ENCODE results near the gene AHNAK.
"Not testable (repeated sequence)": the region's sequence is repeated elsewhere in the genome, so short reads cannot be mapped to it uniquely, and the experiment has no call there.

Gene AHNAK

DNA sequence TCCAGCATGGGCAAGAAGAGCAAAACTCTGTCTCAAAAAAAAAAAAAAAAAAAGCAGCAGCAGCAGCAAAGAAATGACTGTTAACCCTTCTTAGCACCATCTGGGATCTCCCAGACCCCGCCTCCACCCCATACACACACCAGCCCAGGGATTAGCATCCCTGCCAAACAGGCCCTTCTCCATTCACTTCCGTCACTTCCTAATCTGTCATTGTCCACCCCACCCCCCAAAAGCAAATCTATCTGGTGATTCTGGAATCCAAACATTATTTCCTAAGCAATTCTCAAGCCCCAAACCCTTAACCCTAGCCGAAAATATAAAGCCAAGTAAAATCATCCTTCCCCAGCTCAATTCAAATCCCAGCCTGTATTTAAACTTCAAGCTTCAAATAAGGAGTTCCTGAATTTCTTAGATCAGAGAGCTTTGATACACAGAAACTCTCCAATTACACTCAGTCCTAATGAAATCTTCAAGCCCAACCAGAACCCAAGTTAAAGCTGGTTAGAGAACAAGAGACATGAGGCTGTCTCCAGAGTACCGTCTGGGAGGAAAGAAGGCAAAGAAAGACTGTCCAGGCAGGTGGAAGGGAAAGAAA, 6.0 kb upstream of the AHNAK start:
- Mint-ChIP-seq H3K4me3 (peak overlapping the region; percentile 54), H3K27ac (peak overlapping the region; percentile 97), H3K9me3 (no peaks in the 10 kb centered on the region), H3K4me1 (ENCODE audit: low read depth) (peaks cover 87% of the 10 kb centered on the region), H3K36me3 (ENCODE audit: low read depth) (peaks cover 41% of the 10 kb centered on the region), H3K27me3 (peaks cover 2% of the 10 kb centered on the region)
- DNase-seq: no peak

DNA sequence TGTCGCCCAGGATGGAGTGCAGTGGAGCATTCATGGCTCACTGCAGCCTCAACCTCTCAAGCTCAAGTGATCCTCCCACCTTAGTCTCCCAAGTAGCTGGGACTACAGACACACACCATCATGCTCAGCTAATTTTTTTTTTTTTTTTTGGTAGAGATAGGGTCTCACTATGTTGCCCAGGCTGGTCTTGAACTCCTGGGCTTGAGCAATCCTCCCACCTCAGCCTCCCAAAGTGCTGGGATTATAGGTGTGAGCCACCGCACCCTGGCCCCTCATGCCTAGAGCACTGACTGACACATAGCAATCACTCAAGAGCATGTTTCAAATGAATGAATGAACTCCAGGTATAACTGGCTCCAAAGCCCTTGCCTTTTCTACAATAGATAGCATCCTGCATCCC, 3.9 kb upstream of the AHNAK start:
- H3K27me3 Mint-ChIP-seq, DNase-seq, H3K4me3 Mint-ChIP-seq, H3K9me3 Mint-ChIP-seq: not testable (repeated sequence)
- Mint-ChIP-seq H3K36me3 (ENCODE audit: low read depth) (peaks cover 22% of the 10 kb centered on the region), H3K4me1 (ENCODE audit: low read depth) (peaks cover 77% of the 10 kb centered on the region), H3K27ac (peak overlapping the region; percentile 97)

DNA sequence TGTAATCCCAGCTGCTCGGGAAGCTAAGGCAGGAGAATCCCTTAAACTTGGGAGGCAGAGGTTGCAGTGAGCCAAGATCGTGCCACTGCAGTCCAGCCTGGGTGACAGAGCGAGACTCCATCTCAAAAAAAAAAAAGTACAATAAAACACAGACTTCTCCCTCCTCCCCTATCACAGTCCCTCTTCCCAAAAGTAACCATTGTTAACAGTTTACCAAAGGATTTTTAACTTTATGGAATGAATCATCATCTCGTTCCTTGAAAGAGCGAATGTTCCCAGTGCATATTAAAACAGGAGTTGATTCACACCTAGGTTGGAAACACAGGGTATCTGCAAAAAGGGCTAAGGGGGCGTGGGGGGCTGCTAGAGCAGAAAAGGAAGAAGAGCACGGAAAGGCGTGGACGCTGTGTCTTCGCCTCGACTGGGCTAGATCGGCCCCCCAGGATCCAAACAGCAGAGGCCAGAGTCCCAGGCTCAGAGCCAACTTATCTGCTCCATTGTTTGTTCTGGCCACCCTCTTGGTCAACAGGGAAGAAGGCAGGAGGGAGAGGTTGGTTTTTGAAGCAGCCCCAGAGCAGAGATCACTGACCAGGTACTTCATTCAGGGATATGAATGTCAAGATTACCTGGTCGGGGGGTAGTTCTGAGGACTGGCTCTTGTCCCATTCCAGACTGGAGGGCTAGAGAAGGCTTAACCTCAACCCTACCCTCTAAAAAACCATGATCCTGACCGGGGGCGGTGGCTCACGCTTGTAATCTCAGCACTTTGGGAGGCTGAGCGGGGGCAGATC, 2.1 kb upstream of the AHNAK start:
- peaks cover 76% of the 10 kb centered on the region for H3K4me1 Mint-ChIP-seq (ENCODE audit: low read depth)
- H3K9me3 Mint-ChIP-seq: no peaks in the 10 kb centered on the region
- no peak for DNase-seq
- peaks cover 2% of the 10 kb centered on the region for H3K27me3 Mint-ChIP-seq
- H3K36me3 Mint-ChIP-seq (ENCODE audit: low read depth): peaks cover 9% of the 10 kb centered on the region
- no peak overlapping the region for H3K4me3 Mint-ChIP-seq
- H3K27ac Mint-ChIP-seq: no peak overlapping the region

DNA sequence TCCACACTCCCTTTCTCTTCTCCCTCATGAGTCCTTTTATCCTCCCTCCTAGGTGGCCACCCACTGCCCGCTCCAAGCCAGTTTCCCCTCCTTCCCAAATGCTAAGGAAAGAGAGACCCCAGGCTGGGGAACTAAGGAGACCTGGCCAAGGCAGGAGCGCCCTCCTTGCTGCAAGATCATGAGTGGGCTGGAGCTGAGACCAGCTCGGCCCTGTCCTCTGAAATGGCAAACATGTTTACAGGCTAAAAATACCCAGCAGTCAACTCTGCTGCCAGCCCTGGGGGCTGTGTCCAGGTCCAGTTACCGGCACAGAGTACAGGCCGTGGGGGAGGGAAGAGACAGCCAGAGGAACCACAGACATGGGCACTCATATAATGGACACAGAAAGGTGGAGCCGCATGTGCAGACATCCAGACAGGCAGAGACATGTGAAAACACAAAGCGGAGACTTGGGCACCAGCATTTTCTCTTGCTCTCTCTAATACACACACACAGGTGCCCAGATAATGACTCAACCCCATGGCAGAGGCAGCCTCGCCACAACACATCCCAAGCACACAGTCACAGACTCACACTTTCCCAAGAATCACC, 1.2 kb upstream of the AHNAK start:
- peak overlapping the region; percentile 70 for H3K4me3 Mint-ChIP-seq
- H3K4me1 Mint-ChIP-seq (ENCODE audit: low read depth): peaks cover 76% of the 10 kb centered on the region
- no peak for DNase-seq
- H3K27me3 Mint-ChIP-seq: peaks cover 2% of the 10 kb centered on the region
- peak overlapping the region; percentile 8 for H3K27ac Mint-ChIP-seq
- no peaks in the 10 kb centered on the region for H3K9me3 Mint-ChIP-seq
- H3K36me3 Mint-ChIP-seq (ENCODE audit: low read depth): peaks cover 6% of the 10 kb centered on the region

DNA sequence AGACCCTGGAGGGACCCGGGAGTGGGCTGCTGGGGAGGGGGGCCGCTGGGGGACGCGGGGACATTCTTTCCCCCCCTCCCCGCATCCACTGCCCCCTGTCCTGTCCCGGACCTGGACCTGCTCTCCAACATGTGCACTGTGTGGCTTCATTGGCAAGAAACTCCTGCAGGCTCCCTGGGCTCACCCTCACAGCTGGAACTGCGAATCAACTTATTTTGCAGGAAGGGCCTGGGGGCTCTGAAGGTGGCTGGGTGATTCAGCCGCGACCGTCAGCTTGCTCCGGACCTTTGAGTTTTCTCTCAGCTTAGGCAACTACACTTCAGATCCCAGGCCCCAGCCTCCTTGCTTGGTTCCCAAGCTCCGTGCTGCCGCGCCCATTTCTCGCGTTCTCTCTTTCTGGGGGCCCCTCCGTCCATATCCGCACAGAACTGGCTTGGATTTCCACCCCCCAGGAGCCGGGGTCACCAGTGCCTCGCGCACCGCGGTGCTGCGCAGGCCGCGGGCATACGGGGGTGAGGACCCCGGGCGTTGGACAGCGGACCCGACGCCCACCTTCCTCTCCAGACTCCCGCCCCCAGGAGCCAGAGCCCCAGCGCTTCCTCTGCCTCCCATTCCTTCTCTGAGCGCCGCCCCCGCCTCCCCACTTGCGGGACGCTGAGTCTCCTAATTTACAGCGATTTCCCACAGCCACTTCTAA, 471 bp upstream of the AHNAK start:
- DNase-seq: no peak
- peaks cover 2% of the 10 kb centered on the region for H3K27me3 Mint-ChIP-seq
- peaks cover 6% of the 10 kb centered on the region for H3K36me3 Mint-ChIP-seq (ENCODE audit: low read depth)
- peaks cover 75% of the 10 kb centered on the region for H3K4me1 Mint-ChIP-seq (ENCODE audit: low read depth)
- H3K4me3 Mint-ChIP-seq: peak overlapping the region; percentile 70
- H3K27ac Mint-ChIP-seq: no peak overlapping the region
- H3K9me3 Mint-ChIP-seq: no peaks in the 10 kb centered on the region

DNA sequence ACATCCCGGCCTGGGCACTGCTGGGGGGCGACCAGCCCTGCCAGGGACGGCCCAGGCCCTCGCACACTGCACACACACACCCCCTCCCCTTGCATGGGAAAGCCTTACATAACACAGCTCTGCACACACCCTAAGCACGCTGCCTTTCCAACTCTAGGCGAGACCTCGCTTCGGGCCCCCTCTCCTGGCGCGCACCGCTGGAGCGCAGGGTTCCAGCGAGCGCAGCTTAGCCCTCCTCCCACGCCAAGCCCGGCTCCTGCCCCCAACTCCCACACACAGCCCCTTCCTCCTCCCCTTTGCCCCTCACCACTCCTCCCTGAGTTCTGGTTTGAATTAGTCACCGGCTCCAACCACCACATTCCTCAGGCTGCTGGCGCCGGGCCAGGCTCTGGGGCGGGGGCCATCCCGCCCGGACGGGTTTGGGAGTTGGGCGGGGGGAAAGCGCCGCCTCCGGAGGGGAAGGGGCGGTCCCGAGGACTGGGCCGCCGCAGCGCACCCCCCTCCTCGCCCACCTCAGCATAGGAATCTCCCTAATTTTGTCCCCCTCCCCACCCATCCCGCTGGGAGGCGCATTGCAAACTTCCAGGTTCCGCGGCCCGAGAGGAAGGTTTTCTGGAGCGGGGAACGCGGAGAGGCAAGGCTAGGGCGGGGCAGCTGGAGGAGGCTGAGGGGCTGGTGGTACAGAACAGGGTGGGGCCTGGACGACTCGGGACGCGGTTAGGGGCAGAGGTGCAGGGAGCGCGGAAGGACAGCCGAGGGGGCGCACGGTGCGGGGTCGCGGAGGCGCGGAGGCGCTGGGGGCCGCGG, 966 bp downstream of the AHNAK start:
- peaks cover 2% of the 10 kb centered on the region for H3K27me3 Mint-ChIP-seq
- peaks cover 6% of the 10 kb centered on the region for H3K36me3 Mint-ChIP-seq (ENCODE audit: low read depth)
- peaks cover 75% of the 10 kb centered on the region for H3K4me1 Mint-ChIP-seq (ENCODE audit: low read depth)
- no peaks in the 10 kb centered on the region for H3K9me3 Mint-ChIP-seq
- peak; percentile 68 for DNase-seq
- H3K4me3 Mint-ChIP-seq: peak overlapping the region; percentile 88
- H3K27ac Mint-ChIP-seq: peak overlapping the region; percentile 81

DNA sequence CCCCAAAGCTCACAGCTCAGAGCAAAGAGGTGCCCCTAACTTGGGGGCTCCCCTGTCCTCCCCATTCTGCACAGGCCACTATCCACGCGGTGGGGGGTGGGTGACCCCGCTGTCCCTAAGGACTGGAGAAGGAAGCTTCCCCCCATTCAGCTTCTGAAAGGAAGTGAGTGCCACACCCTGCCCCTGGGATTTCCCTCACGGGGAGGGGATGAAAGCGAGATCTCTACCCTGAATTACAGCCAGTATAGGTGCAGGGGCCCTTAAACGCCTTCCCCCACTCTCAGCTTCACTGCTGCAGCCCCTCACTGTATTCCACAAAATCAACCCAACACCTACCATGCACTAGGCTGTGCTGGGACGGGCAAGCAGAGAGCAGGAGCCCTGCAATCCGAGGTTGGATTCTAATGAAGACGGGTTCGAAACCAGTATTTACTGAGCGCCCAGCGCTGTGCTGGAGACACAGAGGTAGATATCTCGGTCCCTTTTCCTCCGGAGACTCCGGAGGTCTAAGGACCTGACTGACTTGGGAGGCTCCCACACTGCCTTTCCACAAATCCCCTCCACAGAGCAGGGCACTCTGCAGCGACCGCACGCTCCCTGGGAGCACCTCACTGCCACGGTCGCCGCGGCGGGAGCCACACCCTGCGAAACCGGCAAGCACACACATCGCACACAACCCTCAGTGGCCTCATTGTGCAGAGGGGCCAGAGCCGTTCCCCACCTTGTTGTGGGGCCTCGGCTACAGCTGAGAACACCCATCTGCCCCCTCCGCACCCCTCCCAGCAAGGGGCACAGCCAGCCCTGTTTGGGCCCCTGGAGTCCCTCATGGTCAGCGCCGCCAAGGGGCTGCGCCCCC, 1.8 kb downstream of the AHNAK start:
- no peaks in the 10 kb centered on the region for H3K9me3 Mint-ChIP-seq
- peak overlapping the region; percentile 79 for H3K27ac Mint-ChIP-seq
- no peak for DNase-seq
- H3K36me3 Mint-ChIP-seq (ENCODE audit: low read depth): peaks cover 6% of the 10 kb centered on the region
- peaks cover 2% of the 10 kb centered on the region for H3K27me3 Mint-ChIP-seq
- peaks cover 75% of the 10 kb centered on the region for H3K4me1 Mint-ChIP-seq (ENCODE audit: low read depth)
- peak overlapping the region; percentile 88 for H3K4me3 Mint-ChIP-seq

DNA sequence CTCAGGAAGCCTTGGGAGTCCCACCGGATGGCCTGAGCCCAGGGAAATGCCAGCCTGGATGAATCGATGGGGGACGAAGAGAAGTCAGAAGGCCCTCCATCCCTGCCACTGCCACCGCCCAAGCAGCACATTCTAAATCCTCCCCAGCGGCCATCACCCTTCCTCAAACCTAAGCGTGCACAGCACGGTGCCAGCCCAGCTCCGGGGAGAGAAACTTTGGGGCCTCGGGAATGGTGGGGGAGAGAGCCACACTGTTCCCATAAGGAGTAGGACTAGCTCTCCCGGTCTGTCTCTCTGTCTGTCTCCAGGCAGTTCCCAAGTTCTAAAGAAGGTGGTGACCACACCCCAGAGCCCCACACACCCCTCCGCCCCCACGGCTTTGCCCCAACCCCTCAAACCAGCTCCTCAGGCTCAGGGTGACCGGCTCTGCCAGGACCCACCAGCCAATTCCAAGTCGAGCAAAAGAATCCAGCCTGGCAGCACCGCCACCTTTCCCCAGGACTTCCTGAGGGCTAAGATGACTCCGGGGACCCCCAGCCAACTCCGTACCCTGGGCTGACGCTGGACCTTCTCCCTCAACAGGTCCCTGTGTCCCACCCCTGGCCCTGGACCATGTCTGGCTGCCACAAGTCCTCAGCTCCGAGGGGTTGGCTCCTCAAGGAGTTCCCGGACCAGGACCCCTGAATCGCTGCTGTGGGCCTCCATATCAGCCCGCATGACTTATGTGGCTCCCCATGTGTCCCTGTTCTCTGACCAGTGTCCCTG, 2.7 kb downstream of the AHNAK start:
- peaks cover 6% of the 10 kb centered on the region for H3K36me3 Mint-ChIP-seq (ENCODE audit: low read depth)
- peak overlapping the region; percentile 88 for H3K4me3 Mint-ChIP-seq
- H3K4me1 Mint-ChIP-seq (ENCODE audit: low read depth): peaks cover 81% of the 10 kb centered on the region
- peak overlapping the region; percentile 82 for H3K27ac Mint-ChIP-seq
- no peak for DNase-seq
- H3K27me3 Mint-ChIP-seq: peaks cover 2% of the 10 kb centered on the region
- H3K9me3 Mint-ChIP-seq: no peaks in the 10 kb centered on the region

DNA sequence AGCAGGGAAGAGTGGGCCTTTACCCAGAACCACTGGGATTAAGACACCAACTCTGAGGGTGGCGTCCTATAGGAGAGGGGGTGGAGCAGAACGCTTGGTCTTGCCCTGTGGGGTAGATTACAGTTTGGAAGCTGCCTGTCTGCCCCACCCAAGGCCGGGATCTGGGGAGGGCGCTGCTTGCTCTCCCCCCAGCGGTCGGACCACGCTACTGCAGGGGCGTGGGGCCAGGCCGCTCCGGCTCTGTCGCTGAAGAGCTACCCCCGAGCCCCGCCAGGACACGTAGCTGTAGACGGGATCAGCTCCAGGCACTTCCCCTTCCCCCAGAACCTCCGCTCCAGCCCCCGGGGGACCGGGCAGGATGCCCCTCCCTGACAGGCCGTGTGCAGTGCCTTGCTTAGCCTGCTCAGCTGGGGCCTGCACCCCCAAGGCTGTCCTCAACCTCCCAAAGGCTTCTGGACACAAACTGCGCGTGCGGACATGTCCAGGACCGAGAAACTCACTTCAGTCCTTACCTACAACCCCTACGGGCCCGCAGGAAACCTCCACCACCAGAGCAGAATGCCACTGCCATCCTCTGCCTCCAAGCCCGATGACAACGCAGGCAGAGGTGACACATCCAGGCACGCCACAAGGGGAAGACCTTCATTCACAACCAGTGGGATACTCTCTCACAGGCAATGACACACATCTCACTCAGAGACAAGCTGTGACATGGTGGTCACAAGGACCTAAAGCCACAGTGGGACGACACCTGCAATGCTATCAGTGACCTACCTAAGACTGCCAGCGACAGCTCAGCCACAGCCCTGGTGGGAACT, 3.6 kb downstream of the AHNAK start:
- peaks cover 85% of the 10 kb centered on the region for H3K4me1 Mint-ChIP-seq (ENCODE audit: low read depth)
- H3K36me3 Mint-ChIP-seq (ENCODE audit: low read depth): peaks cover 6% of the 10 kb centered on the region
- DNase-seq: peak; percentile 87
- H3K9me3 Mint-ChIP-seq: no peaks in the 10 kb centered on the region
- peak overlapping the region; percentile 88 for H3K4me3 Mint-ChIP-seq
- H3K27ac Mint-ChIP-seq: peak overlapping the region; percentile 82
- H3K27me3 Mint-ChIP-seq: peaks cover under 1% of the 10 kb centered on the region

DNA sequence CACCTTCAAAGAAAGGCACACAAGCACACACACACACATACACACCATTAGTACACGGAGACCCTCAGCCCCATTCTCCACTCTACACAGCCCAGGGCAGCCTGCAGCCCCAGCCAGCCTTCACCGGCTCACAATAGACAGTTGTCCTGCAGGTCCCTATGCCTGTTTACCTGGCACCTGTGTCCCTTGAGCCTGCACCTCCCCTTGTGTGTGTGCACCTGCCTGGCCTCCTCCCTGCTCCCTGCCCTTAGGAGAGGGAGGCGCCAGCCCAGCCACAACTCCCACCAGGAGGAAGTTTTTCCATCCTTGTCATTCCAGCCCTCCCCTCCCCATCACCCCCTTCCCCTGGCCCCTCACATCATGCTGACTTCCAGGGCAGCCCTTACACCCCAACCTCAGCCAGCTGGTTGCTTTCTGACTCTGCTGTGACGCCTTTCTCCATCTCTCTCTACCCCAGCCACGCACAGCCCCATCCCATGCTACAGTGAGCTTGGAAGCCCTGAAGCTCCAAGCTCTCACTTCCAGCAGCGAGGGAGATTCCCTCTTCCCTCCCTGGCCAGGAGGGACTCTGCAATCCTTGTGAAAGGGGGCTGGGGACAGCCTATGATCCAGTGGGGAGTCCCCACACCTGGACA, 4.4 kb downstream of the AHNAK start:
- no peak for DNase-seq
- Mint-ChIP-seq H3K4me1 (ENCODE audit: low read depth) (peaks cover 78% of the 10 kb centered on the region), H3K27me3 (no peaks in the 10 kb centered on the region), H3K27ac (peak overlapping the region; percentile 82), H3K9me3 (no peaks in the 10 kb centered on the region), H3K36me3 (ENCODE audit: low read depth) (peaks cover 6% of the 10 kb centered on the region), H3K4me3 (peak overlapping the region; percentile 88)

DNA sequence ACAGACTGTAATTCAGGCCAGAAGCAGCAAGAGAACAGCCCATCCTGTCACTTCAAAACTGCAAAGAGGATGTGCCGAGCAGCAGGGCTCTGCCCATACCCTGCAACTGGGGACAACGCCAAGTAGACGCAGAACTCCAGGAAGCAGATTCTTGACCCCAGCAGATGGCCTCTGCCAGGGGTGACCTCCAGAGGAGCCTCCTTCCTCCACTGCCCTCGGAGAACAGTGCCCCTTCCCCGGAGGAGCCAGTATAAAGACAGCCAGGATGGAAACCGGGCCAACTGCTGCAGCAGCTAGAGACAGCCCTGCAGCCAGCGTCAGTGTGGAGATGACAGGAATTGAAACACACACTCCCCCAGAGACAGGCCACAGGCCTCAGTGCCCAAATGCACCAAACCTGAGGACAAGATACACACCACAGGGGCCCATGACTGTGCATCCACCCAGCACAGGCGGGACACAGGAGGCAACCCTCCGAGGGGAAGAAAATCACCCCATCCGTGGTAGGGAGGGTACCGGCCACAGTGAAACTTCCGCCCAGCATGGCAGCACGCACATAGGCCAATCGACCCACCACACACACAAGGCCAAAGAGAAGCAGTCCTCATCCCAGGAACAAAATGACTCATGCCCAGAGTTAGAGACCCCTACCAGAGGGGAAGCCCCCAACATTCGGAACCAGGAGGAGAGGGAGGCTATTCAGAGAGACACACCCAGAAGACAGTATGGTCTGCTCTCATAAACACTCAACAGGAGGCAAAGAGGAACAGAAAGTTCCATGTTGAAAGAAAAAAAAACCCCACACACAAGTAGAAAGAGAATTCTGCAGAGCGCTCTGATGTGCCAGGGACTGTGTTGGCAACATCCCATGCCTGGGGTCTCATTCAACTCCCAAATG, 5.6 kb downstream of the AHNAK start:
- DNase-seq: no peak
- peak overlapping the region; percentile 67 for H3K27ac Mint-ChIP-seq
- H3K27me3 Mint-ChIP-seq: no peaks in the 10 kb centered on the region
- H3K36me3 Mint-ChIP-seq (ENCODE audit: low read depth): peaks cover 9% of the 10 kb centered on the region
- H3K9me3 Mint-ChIP-seq: no peaks in the 10 kb centered on the region
- peaks cover 75% of the 10 kb centered on the region for H3K4me1 Mint-ChIP-seq (ENCODE audit: low read depth)
- H3K4me3 Mint-ChIP-seq: peak overlapping the region; percentile 16
